Activated CD4-positive, alpha-beta T cell treated with anti-CD3 and anti-CD28 coated beads, Interleukin-2, amount 10 ng/mL, durations not matched to agents 24 days and 14 days (primary cell): ENCODE results near the gene CFAP57. TPM values are rescaled to one million over a fixed set of nuclear protein-coding genes. Genes with fewer than 3 reads are reported as not detected.

Experiments
- DNase-seq: peaks from one replicate; pipeline ENCODE4 v3.0.0; 2022
- H3K27ac Mint-ChIP-seq: one replicate; pipeline ENCODE4 v1.8.0; 2022; ENCODE audit warnings: mild to moderate bottlenecking, mixed read lengths
- H3K27me3 Mint-ChIP-seq: one replicate; pipeline ENCODE4 v1.8.0; 2022; ENCODE audit warnings: mixed read lengths
- H3K36me3 Mint-ChIP-seq: one replicate; pipeline ENCODE4 v1.8.0; 2022; ENCODE audit warnings: low read depth, mild to moderate bottlenecking, mixed read lengths
- H3K4me1 Mint-ChIP-seq: one replicate; pipeline ENCODE4 v1.8.0; 2021; ENCODE audit warnings: mixed read lengths
- H3K4me3 Mint-ChIP-seq: one replicate; pipeline ENCODE4 v1.8.0; 2022; ENCODE audit warnings: mild to moderate bottlenecking, moderate library complexity, mixed read lengths
- H3K9me3 Mint-ChIP-seq: one replicate; pipeline ENCODE4 v1.8.0; 2021; ENCODE audit warnings: mixed read lengths
- intact Hi-C: fragments of 100-400 bp; cut with micrococcal nuclease; formaldehyde crosslinking; loops from one replicate; pipeline ENCODE4 v1.15.1; 2023
- total RNA-seq: library from RNA; stranded (reverse); gene quantifications from 2 replicates; pipeline ENCODE4 v1.2.3, GENCODE V29; 2022

The CFAP57 gene
- total RNA-seq, 1 donor from 2014 or later, result 0.40 TPM

GRCh38 chr1:43258370-43258769 lies 86.2 kb downstream of the CFAP57 start:
- H3K27ac Mint-ChIP-seq, result no peak overlapping the region
- no peaks in the 10 kb centered on the region for H3K36me3 Mint-ChIP-seq
- no peak overlapping the region for H3K4me3 Mint-ChIP-seq
- no peaks in the 10 kb centered on the region for H3K4me1 Mint-ChIP-seq
- no peak for DNase-seq
- H3K9me3 Mint-ChIP-seq, result peaks cover 17% of the 10 kb centered on the region
- intact Hi-C loops, result no loop called here
- H3K27me3 Mint-ChIP-seq, result peaks cover 4% of the 10 kb centered on the region

GRCh38 chr1:43265431-43265830 lies 93.3 kb downstream of the CFAP57 start:
- Mint-ChIP-seq H3K27me3 (peaks cover 6% of the 10 kb centered on the region), H3K9me3 (peaks cover 7% of the 10 kb centered on the region)
- intact Hi-C loops, result no loop called here

GRCh38 chr1:43266881-43267280 lies 94.8 kb downstream of the CFAP57 start:
- no peak overlapping the region for H3K4me3 Mint-ChIP-seq
- intact Hi-C loops, result no loop called here

More at GRCh38 chr1:43265431-43265830, 93.3 kb downstream of the CFAP57 start:
- no peaks in the 10 kb centered on the region for H3K4me1 Mint-ChIP-seq
- no peak overlapping the region for H3K4me3 Mint-ChIP-seq
- H3K27ac Mint-ChIP-seq, result no peak overlapping the region
- H3K36me3 Mint-ChIP-seq, result no peaks in the 10 kb centered on the region
- no peak for DNase-seq

GRCh38 chr1:43267291-43267805 lies 95.2 kb downstream of the CFAP57 start:
- peaks cover 7% of the 10 kb centered on the region for H3K4me1 Mint-ChIP-seq
- no peak overlapping the region for H3K27ac Mint-ChIP-seq
- intact Hi-C loops, result no loop called here
- peaks cover 3% of the 10 kb centered on the region for H3K9me3 Mint-ChIP-seq
- peaks cover 6% of the 10 kb centered on the region for H3K27me3 Mint-ChIP-seq
- peak; percentile 54 for DNase-seq
- H3K36me3 Mint-ChIP-seq, result no peaks in the 10 kb centered on the region
- no peak overlapping the region for H3K4me3 Mint-ChIP-seq

More at GRCh38 chr1:43266881-43267280, 94.8 kb downstream of the CFAP57 start:
- DNase-seq, result no peak
- Mint-ChIP-seq H3K27me3 (peaks cover 6% of the 10 kb centered on the region), H3K9me3 (peaks cover 7% of the 10 kb centered on the region), H3K27ac (no peak overlapping the region), H3K4me1 (peaks cover 7% of the 10 kb centered on the region), H3K36me3 (no peaks in the 10 kb centered on the region)

- DNase-seq, result no peak
- Mint-ChIP-seq H3K36me3 (no peaks in the 10 kb centered on the region), H3K4me1 (peaks cover 7% of the 10 kb centered on the region), H3K9me3 (no peaks in the 10 kb centered on the region), H3K27ac (no peak overlapping the region), H3K27me3 (peaks cover 6% of the 10 kb centered on the region), H3K4me3 (no peak overlapping the region)
- intact Hi-C loops, result no loop called here
These were observed 95.8 kb downstream of the CFAP57 start for GRCh38 chr1:43267818-43268425.

GRCh38 chr1:43269627-43270375 lies 97.7 kb downstream of the CFAP57 start, which contains the start of gene TMEM125:
Gene TMEM125, plus strand, starts transcription at chr1:43269983. Its CDS starts 2,740 bp downstream, at chr1:43272723.
- Mint-ChIP-seq H3K27me3 (peaks cover 6% of the 10 kb centered on the region), H3K9me3 (peaks cover 8% of the 10 kb centered on the region), H3K27ac (no peak within 1 kb of the TSS), H3K36me3 (peaks cover 2% of the 10 kb centered on the region), H3K4me3 (peak within 1 kb of the TSS; percentile 32), H3K4me1 (peaks cover 15% of the 10 kb centered on the region)
- intact Hi-C loops, result no loop called here
- DNase-seq, result no peak

GRCh38 chr1:43270421-43271095 lies 98.4 kb downstream of the CFAP57 start:
- no peak for DNase-seq
- no peak overlapping the region for H3K27ac Mint-ChIP-seq
- peaks cover 13% of the 10 kb centered on the region for H3K9me3 Mint-ChIP-seq
- peaks cover 6% of the 10 kb centered on the region for H3K27me3 Mint-ChIP-seq
- H3K4me3 Mint-ChIP-seq, result peak overlapping the region; percentile 32
- intact Hi-C loops, result no loop called here
- H3K36me3 Mint-ChIP-seq, result peaks cover 6% of the 10 kb centered on the region
- peaks cover 20% of the 10 kb centered on the region for H3K4me1 Mint-ChIP-seq

- H3K36me3 Mint-ChIP-seq, result peaks cover 6% of the 10 kb centered on the region
- peak overlapping the region; percentile 5 for H3K27ac Mint-ChIP-seq
- DNase-seq, result no peak
- peaks cover 5% of the 10 kb centered on the region for H3K27me3 Mint-ChIP-seq
- peaks cover 13% of the 10 kb centered on the region for H3K9me3 Mint-ChIP-seq
- intact Hi-C loops, result no loop called here
- H3K4me3 Mint-ChIP-seq, result no peak overlapping the region
- H3K4me1 Mint-ChIP-seq, result peaks cover 20% of the 10 kb centered on the region
These were observed 99.3 kb downstream of the CFAP57 start for GRCh38 chr1:43271186-43272118.

GRCh38 chr1:43272161-43272560 lies 100.0 kb downstream of the CFAP57 start:
- Mint-ChIP-seq H3K4me1 (peaks cover 20% of the 10 kb centered on the region), H3K9me3 (peaks cover 13% of the 10 kb centered on the region), H3K27ac (no peak overlapping the region), H3K4me3 (no peak overlapping the region), H3K27me3 (peaks cover 6% of the 10 kb centered on the region), H3K36me3 (peaks cover 6% of the 10 kb centered on the region)
- no peak for DNase-seq
- intact Hi-C loops, result no loop called here

GRCh38 chr1:43272576-43273571 lies 100.7 kb downstream of the CFAP57 start:
- no peak for DNase-seq
- Mint-ChIP-seq H3K27me3 (peaks cover 6% of the 10 kb centered on the region), H3K27ac (no peak overlapping the region), H3K36me3 (peaks cover 6% of the 10 kb centered on the region), H3K4me3 (no peak overlapping the region), H3K4me1 (peaks cover 20% of the 10 kb centered on the region), H3K9me3 (peaks cover 13% of the 10 kb centered on the region)
- intact Hi-C loops, result no loop called here

GRCh38 chr1:43273708-43274107 lies 101.6 kb downstream of the CFAP57 start:
- intact Hi-C loops, result no loop called here
- DNase-seq, result no peak
- H3K27ac Mint-ChIP-seq, result no peak overlapping the region
- peaks cover 6% of the 10 kb centered on the region for H3K27me3 Mint-ChIP-seq
- H3K36me3 Mint-ChIP-seq, result peaks cover 6% of the 10 kb centered on the region
- peaks cover 20% of the 10 kb centered on the region for H3K4me1 Mint-ChIP-seq
- H3K4me3 Mint-ChIP-seq, result no peak overlapping the region
- peaks cover 13% of the 10 kb centered on the region for H3K9me3 Mint-ChIP-seq

GRCh38 chr1:43274125-43274803 lies 102.1 kb downstream of the CFAP57 start:
- DNase-seq, result peak; percentile 84
- peaks cover 6% of the 10 kb centered on the region for H3K27me3 Mint-ChIP-seq
- H3K36me3 Mint-ChIP-seq, result peaks cover 6% of the 10 kb centered on the region
- peak overlapping the region; percentile 69 for H3K4me3 Mint-ChIP-seq
- intact Hi-C loops, result no loop called here
- H3K9me3 Mint-ChIP-seq, result peaks cover 13% of the 10 kb centered on the region
- peak overlapping the region; percentile 98 for H3K27ac Mint-ChIP-seq
- peaks cover 20% of the 10 kb centered on the region for H3K4me1 Mint-ChIP-seq
